Ishikawa (cell line): ENCODE measurements around the gene FBXL17.

Experiments
- EP300 ChIP-seq: IDR thresholded peaks from 2 replicates; pipeline ENCODE4 v1.6.1; 2012; ENCODE audit warnings: borderline replicate concordance
- TAF1 ChIP-seq: IDR thresholded peaks from 2 replicates; pipeline ENCODE4 v1.6.1; 2012; ENCODE audit warnings: low read depth, mild to moderate bottlenecking
- ZBTB7A ChIP-seq: IDR thresholded peaks from 2 replicates; pipeline ENCODE4 v1.6.1; 2012; ENCODE audit warnings: low read depth
- TF ChIP-seq, protein P1 (sequence below): IDR thresholded peaks from 2 replicates; pipeline ENCODE4 v1.6.1; 2012; ENCODE audit warnings: low read depth, mild to moderate bottlenecking
- TF ChIP-seq, protein P2 (sequence below): IDR thresholded peaks from 2 replicates; pipeline ENCODE4 v1.6.1; 2012

DNA sequence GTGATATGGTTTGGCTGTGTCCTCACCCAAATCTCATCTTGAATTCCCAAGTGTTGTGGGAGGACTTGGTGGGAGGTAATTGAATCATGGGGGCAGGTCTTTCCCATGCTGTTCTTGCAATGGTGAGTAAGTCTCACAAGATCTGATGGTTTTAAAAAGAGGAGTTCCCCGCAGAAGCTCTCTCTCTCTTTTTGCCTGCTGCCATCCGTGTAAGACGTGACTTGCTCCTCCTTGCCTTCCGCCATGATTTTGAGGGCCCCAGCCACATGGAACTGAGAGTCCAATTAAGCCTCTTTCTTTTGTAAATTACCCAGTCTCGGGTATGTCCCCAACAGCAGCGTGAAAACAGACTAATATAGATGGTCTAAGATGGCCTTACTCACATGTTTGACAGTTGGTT, 210.1 kb downstream of the FBXL17 start:
- no peak for TF ChIP-seq TAF1
- TF ChIP-seq, protein P1, sequence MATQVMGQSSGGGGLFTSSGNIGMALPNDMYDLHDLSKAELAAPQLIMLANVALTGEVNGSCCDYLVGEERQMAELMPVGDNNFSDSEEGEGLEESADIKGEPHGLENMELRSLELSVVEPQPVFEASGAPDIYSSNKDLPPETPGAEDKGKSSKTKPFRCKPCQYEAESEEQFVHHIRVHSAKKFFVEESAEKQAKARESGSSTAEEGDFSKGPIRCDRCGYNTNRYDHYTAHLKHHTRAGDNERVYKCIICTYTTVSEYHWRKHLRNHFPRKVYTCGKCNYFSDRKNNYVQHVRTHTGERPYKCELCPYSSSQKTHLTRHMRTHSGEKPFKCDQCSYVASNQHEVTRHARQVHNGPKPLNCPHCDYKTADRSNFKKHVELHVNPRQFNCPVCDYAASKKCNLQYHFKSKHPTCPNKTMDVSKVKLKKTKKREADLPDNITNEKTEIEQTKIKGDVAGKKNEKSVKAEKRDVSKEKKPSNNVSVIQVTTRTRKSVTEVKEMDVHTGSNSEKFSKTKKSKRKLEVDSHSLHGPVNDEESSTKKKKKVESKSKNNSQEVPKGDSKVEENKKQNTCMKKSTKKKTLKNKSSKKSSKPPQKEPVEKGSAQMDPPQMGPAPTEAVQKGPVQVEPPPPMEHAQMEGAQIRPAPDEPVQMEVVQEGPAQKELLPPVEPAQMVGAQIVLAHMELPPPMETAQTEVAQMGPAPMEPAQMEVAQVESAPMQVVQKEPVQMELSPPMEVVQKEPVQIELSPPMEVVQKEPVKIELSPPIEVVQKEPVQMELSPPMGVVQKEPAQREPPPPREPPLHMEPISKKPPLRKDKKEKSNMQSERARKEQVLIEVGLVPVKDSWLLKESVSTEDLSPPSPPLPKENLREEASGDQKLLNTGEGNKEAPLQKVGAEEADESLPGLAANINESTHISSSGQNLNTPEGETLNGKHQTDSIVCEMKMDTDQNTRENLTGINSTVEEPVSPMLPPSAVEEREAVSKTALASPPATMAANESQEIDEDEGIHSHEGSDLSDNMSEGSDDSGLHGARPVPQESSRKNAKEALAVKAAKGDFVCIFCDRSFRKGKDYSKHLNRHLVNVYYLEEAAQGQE, result no peak
- TF ChIP-seq EP300, result no peak
- TF ChIP-seq, protein P2, sequence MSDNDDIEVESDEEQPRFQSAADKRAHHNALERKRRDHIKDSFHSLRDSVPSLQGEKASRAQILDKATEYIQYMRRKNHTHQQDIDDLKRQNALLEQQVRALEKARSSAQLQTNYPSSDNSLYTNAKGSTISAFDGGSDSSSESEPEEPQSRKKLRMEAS, result no peak
- no peak for TF ChIP-seq ZBTB7A
